ENCODE results near the gene ARHGEF28.

GRCh38 chr5:73940801-73941200, 314.8 kb downstream of the ARHGEF28 start:
- TF ChIP-seq USF1 (IDR thresholded peaks at IDR 0.05; ENCODE audit: borderline replicate concordance, extremely low read length, insufficient read depth, low read depth, low read length) (no peak), USF2 (IDR thresholded peaks at IDR 0.05; ENCODE audit: borderline replicate concordance, low read depth, low read length) (no peak), NFYB (IDR thresholded peaks at IDR 0.05; ENCODE audit: insufficient read depth, low read depth, low read length) (no peak), NKRF (conservative IDR thresholded peaks at IDR 0.05) (no peak), CREB1 (IDR thresholded peaks at IDR 0.05; ENCODE audit: low read depth) (no peak), ZNF207 (IDR thresholded peaks at IDR 0.05; ENCODE audit: borderline replicate concordance) (no peak), POLR2A (IDR thresholded peaks at IDR 0.05; ENCODE audit: low read depth, low read length) (no peak), CTCF (IDR thresholded peaks at IDR 0.05 in 2 of 3, conservative IDR thresholded peaks at IDR 0.05 in 1 of 3; ENCODE audit: control insufficient read depth in 2 of 3, extremely low read depth in 1 of 3, insufficient read depth in 1 of 3, low read depth in 3 of 3, low read length in 3 of 3) (no peak), POLR2AphosphoS5 (IDR thresholded peaks at IDR 0.05; ENCODE audit: low read length) (no peak), SUPT20H (IDR thresholded peaks at IDR 0.05; ENCODE audit: borderline replicate concordance, control insufficient read depth, low read depth, low read length) (no peak), YBX1 (IDR thresholded peaks at IDR 0.05) (no peak), EGR1 (IDR thresholded peaks at IDR 0.05; ENCODE audit: borderline replicate concordance in 1 of 2, low read depth in 2 of 2, low read length in 2 of 2) (no peak)
- TF ChIP-seq, protein P1, sequence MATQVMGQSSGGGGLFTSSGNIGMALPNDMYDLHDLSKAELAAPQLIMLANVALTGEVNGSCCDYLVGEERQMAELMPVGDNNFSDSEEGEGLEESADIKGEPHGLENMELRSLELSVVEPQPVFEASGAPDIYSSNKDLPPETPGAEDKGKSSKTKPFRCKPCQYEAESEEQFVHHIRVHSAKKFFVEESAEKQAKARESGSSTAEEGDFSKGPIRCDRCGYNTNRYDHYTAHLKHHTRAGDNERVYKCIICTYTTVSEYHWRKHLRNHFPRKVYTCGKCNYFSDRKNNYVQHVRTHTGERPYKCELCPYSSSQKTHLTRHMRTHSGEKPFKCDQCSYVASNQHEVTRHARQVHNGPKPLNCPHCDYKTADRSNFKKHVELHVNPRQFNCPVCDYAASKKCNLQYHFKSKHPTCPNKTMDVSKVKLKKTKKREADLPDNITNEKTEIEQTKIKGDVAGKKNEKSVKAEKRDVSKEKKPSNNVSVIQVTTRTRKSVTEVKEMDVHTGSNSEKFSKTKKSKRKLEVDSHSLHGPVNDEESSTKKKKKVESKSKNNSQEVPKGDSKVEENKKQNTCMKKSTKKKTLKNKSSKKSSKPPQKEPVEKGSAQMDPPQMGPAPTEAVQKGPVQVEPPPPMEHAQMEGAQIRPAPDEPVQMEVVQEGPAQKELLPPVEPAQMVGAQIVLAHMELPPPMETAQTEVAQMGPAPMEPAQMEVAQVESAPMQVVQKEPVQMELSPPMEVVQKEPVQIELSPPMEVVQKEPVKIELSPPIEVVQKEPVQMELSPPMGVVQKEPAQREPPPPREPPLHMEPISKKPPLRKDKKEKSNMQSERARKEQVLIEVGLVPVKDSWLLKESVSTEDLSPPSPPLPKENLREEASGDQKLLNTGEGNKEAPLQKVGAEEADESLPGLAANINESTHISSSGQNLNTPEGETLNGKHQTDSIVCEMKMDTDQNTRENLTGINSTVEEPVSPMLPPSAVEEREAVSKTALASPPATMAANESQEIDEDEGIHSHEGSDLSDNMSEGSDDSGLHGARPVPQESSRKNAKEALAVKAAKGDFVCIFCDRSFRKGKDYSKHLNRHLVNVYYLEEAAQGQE (IDR thresholded peaks at IDR 0.05; ENCODE audit: low read depth, low read length) = no peak

Data from GM12878 (cell line).